ENCODE data around the gene AQP10.

AQP10 gene

GRCh38 chr1:154348429-154349076, 27.7 kb downstream of the AQP10 start:
- H4K20me1 ChIP-seq (ENCODE audit: insufficient read depth) = no peaks in the 10 kb centered on the region
- H3K4me1 ChIP-seq (ENCODE audit: low read depth, poor library complexity, severe bottlenecking) = peaks cover 18% of the 10 kb centered on the region
- H2AFZ ChIP-seq (ENCODE audit: low read depth) = no peak overlapping the region
- H3K27ac ChIP-seq = no peak overlapping the region
- H3K4me3 ChIP-seq (IDR thresholded peaks at IDR 0.05; ENCODE audit: insufficient read depth, low read depth, low read length) = no peak overlapping the region
- H3K79me2 ChIP-seq (ENCODE audit: insufficient read depth, low read depth) = no peaks in the 10 kb centered on the region
- no peak for TF ChIP-seq CTCF (conservative IDR thresholded peaks at IDR 0.05; ENCODE audit: low read depth, low read length)
- peaks cover 18% of the 10 kb centered on the region; the same call in 1 of the 2 replicates for H3K36me3 ChIP-seq (ENCODE audit: insufficient read depth)
- peaks cover 3% of the 10 kb centered on the region; the same call in 1 of the 2 replicates for H3K27me3 ChIP-seq (ENCODE audit: insufficient read depth, low read depth)
- H3K9ac ChIP-seq = no peak overlapping the region
- no peak overlapping the region for H3K4me2 ChIP-seq

- Histone ChIP-seq H3K27me3 (ENCODE audit: insufficient read depth, low read depth) (peaks cover 3% of the 10 kb centered on the region; the same call in 1 of the 2 replicates), H4K20me1 (ENCODE audit: insufficient read depth) (no peaks in the 10 kb centered on the region), H3K9ac (no peak overlapping the region), H3K4me1 (ENCODE audit: low read depth, poor library complexity, severe bottlenecking) (peaks cover 24% of the 10 kb centered on the region), H3K36me3 (ENCODE audit: insufficient read depth) (peaks cover 13% of the 10 kb centered on the region; the same call in 1 of the 2 replicates), H2AFZ (ENCODE audit: low read depth) (no peak overlapping the region), H3K4me2 (no peak overlapping the region), H3K79me2 (ENCODE audit: insufficient read depth, low read depth) (no peaks in the 10 kb centered on the region), H3K4me3 (IDR thresholded peaks at IDR 0.05; ENCODE audit: insufficient read depth, low read depth, low read length) (no peak overlapping the region), H3K27ac (no peak overlapping the region)
- TF ChIP-seq CTCF (conservative IDR thresholded peaks at IDR 0.05; ENCODE audit: low read depth, low read length) = no peak
Measured at GRCh38 chr1:154349121-154349520, 28.2 kb downstream of the AQP10 start.

GRCh38 chr1:154350383-154350782, 29.5 kb downstream of the AQP10 start:
- no peak overlapping the region for H3K9ac ChIP-seq
- H3K79me2 ChIP-seq (ENCODE audit: insufficient read depth, low read depth) = no peaks in the 10 kb centered on the region
- peaks cover 5% of the 10 kb centered on the region; the same call in 1 of the 2 replicates for H3K36me3 ChIP-seq (ENCODE audit: insufficient read depth)
- H4K20me1 ChIP-seq (ENCODE audit: insufficient read depth) = no peaks in the 10 kb centered on the region
- TF ChIP-seq CTCF (conservative IDR thresholded peaks at IDR 0.05; ENCODE audit: low read depth, low read length) = no peak
- no peak overlapping the region for H3K27ac ChIP-seq
- peaks cover 30% of the 10 kb centered on the region for H3K4me1 ChIP-seq (ENCODE audit: low read depth, poor library complexity, severe bottlenecking)
- peaks cover 3% of the 10 kb centered on the region; the same call in 1 of the 2 replicates for H3K27me3 ChIP-seq (ENCODE audit: insufficient read depth, low read depth)
- no peak overlapping the region for H3K4me2 ChIP-seq
- H2AFZ ChIP-seq (ENCODE audit: low read depth) = no peak overlapping the region
- H3K4me3 ChIP-seq (IDR thresholded peaks at IDR 0.05; ENCODE audit: insufficient read depth, low read depth, low read length) = no peak overlapping the region

- Histone ChIP-seq H3K4me2 (peak overlapping the region; percentile 93; the same call in 1 of the 2 replicates), H3K27me3 (ENCODE audit: insufficient read depth, low read depth) (peaks cover 3% of the 10 kb centered on the region; the same call in 1 of the 2 replicates), H3K9ac (no peak overlapping the region), H3K4me3 (IDR thresholded peaks at IDR 0.05; ENCODE audit: insufficient read depth, low read depth, low read length) (no peak overlapping the region), H3K4me1 (ENCODE audit: low read depth, poor library complexity, severe bottlenecking) (peaks cover 30% of the 10 kb centered on the region), H3K36me3 (ENCODE audit: insufficient read depth) (no peaks in the 10 kb centered on the region; the same call in 1 of the 2 replicates), H3K27ac (no peak overlapping the region), H2AFZ (ENCODE audit: low read depth) (no peak overlapping the region), H3K79me2 (ENCODE audit: insufficient read depth, low read depth) (no peaks in the 10 kb centered on the region), H4K20me1 (ENCODE audit: insufficient read depth) (no peaks in the 10 kb centered on the region)
- TF ChIP-seq CTCF (conservative IDR thresholded peaks at IDR 0.05; ENCODE audit: low read depth, low read length) = no peak
Measured at GRCh38 chr1:154351363-154352068, 30.6 kb downstream of the AQP10 start.
